Measurements from ENCODE around the gene MRAP2. TPM values are rescaled to one million over a fixed set of nuclear protein-coding genes. Genes with fewer than 3 reads are reported as not detected.

Gene MRAP2
- total RNA-seq, 2 experiments from 2014 or later, result not detected

- POLR2A ChIA-PET, result no interaction called here
- Mint-ChIP-seq H3K4me3 (no peak overlapping the region), H3K36me3 (ENCODE audit: low read depth) (peaks cover 81% of the 10 kb centered on the region), H3K27me3 (no peaks in the 10 kb centered on the region), H3K9me3 (no peaks in the 10 kb centered on the region), H3K27ac (no peak overlapping the region), H3K4me1 (ENCODE audit: low read depth) (no peaks in the 10 kb centered on the region)
- CTCF ChIA-PET, result no interaction called here
- ATAC-seq (ENCODE audit: poor library complexity) (no peak), DNase-seq (no peak)
- Histone ChIP-seq H3K9me3 (ENCODE audit: control insufficient read depth in 1 of 2, insufficient read depth in 1 of 2, low read length in 2 of 2) (peaks cover 0 to 13% of the 10 kb centered on the region in 2 experiments), H3K4me3 (ENCODE audit: low read length) (no peak overlapping the region), H3K36me3 (ENCODE audit: insufficient read depth, low read length) (peaks cover 19% of the 10 kb centered on the region), H3K27ac (ENCODE audit: low read depth in 1 of 2, low read length in 2 of 2) (no peak overlapping the region), H3K27me3 (ENCODE audit: control insufficient read depth in 1 of 2, insufficient read depth in 2 of 2, low read length in 2 of 2) (no peaks in the 10 kb centered on the region), H3K4me1 (ENCODE audit: insufficient read depth, low read length) (no peaks in the 10 kb centered on the region)
- intact Hi-C loops (cut with DNase I, micrococcal nuclease), result no loop called here
- TF ChIP-seq CTCF (IDR thresholded peaks at IDR 0.05), result no peak
Measured at GRCh38 chr6:84137989-84138575, 104.5 kb downstream of the MRAP2 start.

GRCh38 chr6:84139311-84139710 lies 105.7 kb downstream of the MRAP2 start:
- Histone ChIP-seq H3K27me3 (ENCODE audit: control insufficient read depth in 1 of 2, insufficient read depth in 2 of 2, low read length in 2 of 2) (no peaks in the 10 kb centered on the region), H3K27ac (ENCODE audit: low read depth in 1 of 2, low read length in 2 of 2) (no peak overlapping the region), H3K9me3 (ENCODE audit: control insufficient read depth in 1 of 2, insufficient read depth in 1 of 2, low read length in 2 of 2) (peaks cover 0 to 2% of the 10 kb centered on the region in 2 experiments), H3K4me1 (ENCODE audit: insufficient read depth, low read length) (no peaks in the 10 kb centered on the region), H3K36me3 (ENCODE audit: insufficient read depth, low read length) (peaks cover 16% of the 10 kb centered on the region), H3K4me3 (ENCODE audit: low read length) (no peak overlapping the region)
- Mint-ChIP-seq H3K27ac (no peak overlapping the region), H3K4me3 (no peak overlapping the region), H3K27me3 (no peaks in the 10 kb centered on the region), H3K9me3 (no peaks in the 10 kb centered on the region), H3K36me3 (ENCODE audit: low read depth) (peaks cover 82% of the 10 kb centered on the region), H3K4me1 (ENCODE audit: low read depth) (no peaks in the 10 kb centered on the region)
- intact Hi-C loops (cut with DNase I, micrococcal nuclease), result no loop called here
- no peak for TF ChIP-seq CTCF (IDR thresholded peaks at IDR 0.05)
- ATAC-seq (ENCODE audit: poor library complexity), result no peak
- ChIA-PET CTCF (no interaction called here), POLR2A (no interaction called here)
- no peak for DNase-seq

Other genes starting within 250 kb of the MRAP2 start
- not detected for gene RIPPLY2, start 180.4 kb upstream of the MRAP2 start, total RNA-seq
- gene CYB5R4, start 174.1 kb upstream of the MRAP2 start, total RNA-seq, result 10 to 100 TPM; 15.5 to 16.3 TPM
- gene CEP162, start 193.9 kb downstream of the MRAP2 start, total RNA-seq, result 1 to 10 TPM; 2.6 to 2.8 TPM